Measurements from ENCODE around the gene SFMBT2. TPM values are rescaled to one million over a fixed set of nuclear protein-coding genes. Genes with fewer than 3 reads are reported as not detected.

SFMBT2 gene
- total and polyA plus RNA-seq, 2 of the 13 experiments (the other 11 are each of a cell fraction or from before 2014, with no cell fraction given) = 0.01 to 0.02 TPM

- BruUV-seq (replicated peaks) = no TSS peak
- TF ChIP-seq NFIC (IDR thresholded peaks at IDR 0.05; ENCODE audit: low read length) (no peak), KDM3A (CRISPR knock-in tag; IDR thresholded peaks at IDR 0.05; ENCODE audit: low read depth) (no peak), NFYC (CRISPR knock-in tag; IDR thresholded peaks at IDR 0.05) (peak; percentile 53; the same call in 1 of the 2 replicates), SMC3 (IDR thresholded peaks at IDR 0.05; ENCODE audit: low read length) (peak; percentile 19; the same call in 1 of the 2 replicates), ZBTB39 (CRISPR knock-in tag; IDR thresholded peaks at IDR 0.05) (no peak), STAG1 (CRISPR knock-in tag; IDR thresholded peaks at IDR 0.05) (peak; percentile 21; the same call in 1 of the 2 replicates), FOXK1 (CRISPR knock-in tag; IDR thresholded peaks at IDR 0.05; ENCODE audit: borderline replicate concordance, low read depth) (no peak), DNMT3B (CRISPR knock-in tag; conservative IDR thresholded peaks at IDR 0.05) (no peak), NFYB (CRISPR knock-in tag; IDR thresholded peaks at IDR 0.05) (0 out of 2 replicates have a peak, but pooled peaks have one; percentile 39), ZNF468 (CRISPR knock-in tag; IDR thresholded peaks at IDR 0.05) (no peak), ZUFSP (CRISPR knock-in tag; IDR thresholded peaks at IDR 0.05; ENCODE audit: borderline replicate concordance) (no peak), ZEB1 (IDR thresholded peaks at IDR 0.05; ENCODE audit: insufficient replicate concordance, low read depth) (no peak), ZNF839 (CRISPR knock-in tag; IDR thresholded peaks at IDR 0.05; ENCODE audit: borderline replicate concordance) (no peak), SRF (IDR thresholded peaks at IDR 0.05; ENCODE audit: low read depth, low read length) (0 out of 2 replicates have a peak, but pooled peaks have one; percentile 23), ZZZ3 (CRISPR knock-in tag; IDR thresholded peaks at IDR 0.05; ENCODE audit: borderline replicate concordance) (no peak), RELA (CRISPR knock-in tag; IDR thresholded peaks at IDR 0.05) (no peak), CTCF (CRISPR knock-in tag; IDR thresholded peaks at IDR 0.05) (peak; percentile 26; the same call in 1 of the 2 replicates), ZNF362 (CRISPR knock-in tag; IDR thresholded peaks at IDR 0.05; ENCODE audit: borderline replicate concordance) (no peak), ZNF343 (CRISPR knock-in tag; IDR thresholded peaks at IDR 0.05) (no peak)
- 2% methylated on average over 3 of the region's 3 CpGs for WGBS (ENCODE audit: low lambda C conversion rate)
Measured at GRCh38 chr10:7260412-7260900, 150.4 kb downstream of the SFMBT2 start.

More at GRCh38 chr10:7260412-7260900, 150.4 kb downstream of the SFMBT2 start:
- DNase-seq (ENCODE audit: low spot score) (peak; percentile 45), FAIRE-seq (no peak), ATAC-seq (peak; percentile 86)
- ChIA-PET POLR2A (no interaction called here), CTCF (ENCODE audit: low intra/inter-chr PET ratio, low total read pairs) (no interaction called here)
- Histone ChIP-seq H2AFZ (ENCODE audit: low read length) (no peak overlapping the region), H3K36me3 (replicated peaks in 1 of 2; ENCODE audit: control insufficient read depth in 1 of 2, insufficient read depth in 2 of 2, low read length in 2 of 2) (no peaks in the 10 kb centered on the region), H4K20me1 (ENCODE audit: insufficient read depth, low read length) (no peaks in the 10 kb centered on the region), H3K79me2 (ENCODE audit: insufficient read depth, low read length) (no peaks in the 10 kb centered on the region), H3K27me3 (ENCODE audit: control insufficient read depth in 1 of 2, insufficient read depth in 2 of 2, low read length in 2 of 2) (peaks cover 0 to 3% of the 10 kb centered on the region in 2 experiments; a peak in 2 of 5 replicates), H3K4me2 (ENCODE audit: low read depth, low read length) (no peak overlapping the region), H3K27ac (ENCODE audit: extremely low read length, insufficient read depth, low read length) (no peak overlapping the region), H3K9ac (ENCODE audit: insufficient read depth, low read depth, low read length) (no peak overlapping the region), H3K4me1 (ENCODE audit: insufficient read depth, low read length) (no peaks in the 10 kb centered on the region), H3K4me3 (replicated peaks in 1 of 3; ENCODE audit: insufficient read depth in 1 of 3, low read depth in 2 of 3, low read length in 3 of 3) (no peak overlapping the region), H3K9me3 (ENCODE audit: low read length) (no peaks in the 10 kb centered on the region)
- intact Hi-C loops (cut with micrococcal nuclease; ENCODE audit: unreplicated experiment) = loop anchor here (1.0 kb wide), 1 partner anchor 157 kb away; no protein-coding TSS in a partner anchor
- in situ Hi-C loops (cut with HindIII; ENCODE audit: extremely low pct_ligation_motif_present, low pct_unique_long_range_greater_than_20kb) = no loop called here

Data from HepG2 (cell line).